Myocyte (in vitro differentiated cells): ENCODE results near the gene VEZF1. TPM values are rescaled to one million over a fixed set of nuclear protein-coding genes. Genes with fewer than 3 reads are reported as not detected.

Experiments
- DNase-seq: peaks from one replicate; pipeline ENCODE4 v3.0.0-alpha.2; 2012; ENCODE audit warnings: low read depth
- total RNA-seq: library from RNA; depleted of rRNA; stranded (reverse); fragments of >200 nt; gene quantifications from 2 replicates; pipeline ENCODE4 v1.2.3, GENCODE V29; 2014

The VEZF1 gene
- total RNA-seq, 1 donor from 2014 or later: 49.2 TPM

DNA sequence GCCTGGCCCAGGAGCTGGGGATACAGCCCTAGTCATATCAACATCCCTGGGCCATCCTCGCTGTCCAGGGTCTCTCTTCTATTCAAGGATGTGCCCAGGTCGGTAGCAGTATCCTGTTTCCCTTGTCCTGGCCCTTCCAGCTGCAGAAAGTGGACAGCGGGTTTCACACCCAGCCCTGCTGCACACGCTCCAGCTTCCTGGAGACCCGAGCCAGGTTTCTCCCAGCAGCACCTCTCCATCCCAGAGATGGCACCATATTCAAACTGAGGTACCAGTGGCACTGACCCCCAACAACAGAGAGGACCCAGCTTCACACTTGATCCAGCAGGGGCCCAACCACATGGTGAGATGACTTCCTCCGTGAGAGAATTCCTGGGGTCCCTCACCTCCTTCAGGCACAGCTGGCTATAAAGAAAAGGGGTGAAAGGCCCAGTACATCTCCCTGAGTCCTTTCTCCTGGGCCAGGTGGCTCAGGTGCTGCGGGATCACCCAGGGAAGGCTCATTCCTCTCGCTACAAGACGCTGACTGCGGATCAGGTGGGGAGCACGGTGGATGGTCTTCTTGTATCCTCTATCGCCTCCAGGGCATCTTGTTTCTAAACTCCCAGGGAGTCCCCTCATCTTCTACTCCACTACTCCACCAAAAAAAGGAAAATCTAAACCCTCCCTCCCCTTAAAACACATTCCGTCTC lies 34.2 kb downstream of the VEZF1 start:
- DNase-seq: no peak

DNA sequence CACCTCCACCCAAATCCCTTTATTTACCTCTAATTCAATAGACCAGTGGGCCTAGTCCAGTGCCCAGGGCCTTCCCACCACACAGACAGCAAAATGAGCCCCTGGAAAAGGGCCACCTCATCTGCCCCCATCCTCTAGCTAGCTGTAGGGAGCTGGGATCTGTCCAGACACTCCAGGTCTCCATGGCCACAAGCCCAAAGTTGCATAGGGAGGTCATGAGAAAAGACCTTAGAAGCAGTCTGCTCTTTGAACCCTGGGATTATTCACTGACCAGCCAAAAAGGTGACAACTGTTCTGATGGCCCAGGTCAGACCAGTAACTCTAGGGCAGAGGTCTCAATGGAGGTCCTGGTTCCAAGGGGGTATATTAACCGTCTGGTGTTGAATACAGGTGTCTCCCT lies 34.8 kb downstream of the VEZF1 start:
- DNase-seq: no peak

- peak; percentile 71 for DNase-seq
Observed at GRCh38 chr17:57949649-57950048, 38.4 kb downstream of the VEZF1 start.

DNA sequence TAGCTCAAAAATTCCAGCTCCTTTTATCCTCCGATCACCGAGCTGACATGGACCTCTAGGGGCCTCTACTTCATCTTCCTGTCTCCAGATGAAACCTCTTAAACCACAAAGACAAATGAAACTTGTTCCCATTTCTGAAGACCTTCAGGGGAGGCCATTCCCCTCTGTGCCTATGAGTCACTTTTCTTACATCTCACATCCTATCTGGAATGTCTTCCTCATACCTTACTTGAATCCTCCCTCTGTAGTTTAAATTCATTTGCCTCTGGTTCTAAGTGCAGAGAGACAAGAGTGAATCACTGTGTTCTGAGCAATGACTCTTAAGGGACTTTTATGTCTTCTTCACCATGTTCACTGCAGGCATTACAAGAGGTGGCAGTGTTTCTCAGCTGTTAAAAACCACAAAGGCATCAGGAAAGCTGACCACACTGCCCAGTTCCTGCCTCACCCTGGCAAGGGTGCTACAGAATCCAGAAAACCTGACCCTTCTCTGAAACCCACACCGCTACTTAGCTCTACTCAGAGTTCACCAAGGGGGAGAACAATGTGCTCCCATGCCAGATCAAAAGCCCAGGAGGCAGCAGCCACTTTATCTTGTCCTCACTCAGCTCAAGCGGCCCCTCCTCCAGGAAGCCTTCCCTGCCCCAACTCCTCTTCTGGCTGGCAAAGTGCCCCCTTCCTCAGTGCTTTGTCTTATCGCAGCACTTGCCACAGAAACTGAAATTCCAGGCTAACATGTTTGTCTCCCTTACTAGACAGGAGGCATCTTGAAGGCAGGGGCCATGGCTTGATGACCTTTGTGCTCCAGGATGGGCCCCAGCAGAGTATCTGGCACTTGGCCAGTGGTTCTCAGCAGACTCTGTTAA lies 39.3 kb downstream of the VEZF1 start:
- DNase-seq: peak; percentile 99

- DNase-seq: no peak
Observed at GRCh38 chr17:57948169-57948554, 39.9 kb downstream of the VEZF1 start.

DNA sequence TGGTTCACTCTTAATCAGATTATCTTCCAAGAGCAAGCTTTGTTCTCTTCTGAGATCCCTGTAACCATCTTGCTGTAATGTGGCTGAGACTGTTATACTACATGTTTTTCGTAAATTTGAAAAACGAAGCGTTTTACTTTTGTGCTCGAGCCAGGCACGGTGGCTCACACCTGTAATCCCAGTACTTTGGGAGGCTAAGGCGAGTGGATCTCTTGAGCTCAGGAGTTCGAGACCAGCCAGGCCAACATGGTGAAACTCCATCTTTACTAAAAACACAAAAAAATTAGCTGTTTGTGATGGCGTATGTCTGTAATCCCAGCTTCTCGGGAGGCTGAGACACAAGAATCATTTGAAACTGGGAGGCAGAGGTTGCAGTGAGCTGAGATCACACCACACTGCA lies 40.7 kb downstream of the VEZF1 start:
- no peak for DNase-seq

GRCh38 chr17:57946798-57947358 lies 41.2 kb downstream of the VEZF1 start:
- DNase-seq: peak; percentile 87

- no peak for DNase-seq
Observed at GRCh38 chr17:57945996-57946797, 41.9 kb downstream of the VEZF1 start.

DNA sequence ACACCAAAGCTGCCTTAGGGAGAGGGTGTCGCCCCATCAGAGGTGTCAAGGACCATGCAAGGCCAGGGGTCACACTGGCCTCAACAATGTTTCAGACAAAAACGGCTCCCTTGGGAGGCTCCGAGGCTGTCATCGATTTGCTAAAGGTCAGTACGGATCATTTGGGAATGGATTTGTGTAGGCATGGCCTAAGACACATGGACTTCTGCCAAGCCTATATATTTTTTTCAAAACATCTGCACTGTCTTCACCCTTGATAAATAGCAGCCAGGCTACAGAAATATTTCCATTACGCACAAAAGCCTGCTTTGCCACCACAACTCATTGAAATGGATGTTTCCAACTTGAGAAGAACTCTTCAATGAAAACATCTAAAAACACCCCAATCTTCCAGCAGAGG lies 43.1 kb downstream of the VEZF1 start:
- no peak for DNase-seq

DNA sequence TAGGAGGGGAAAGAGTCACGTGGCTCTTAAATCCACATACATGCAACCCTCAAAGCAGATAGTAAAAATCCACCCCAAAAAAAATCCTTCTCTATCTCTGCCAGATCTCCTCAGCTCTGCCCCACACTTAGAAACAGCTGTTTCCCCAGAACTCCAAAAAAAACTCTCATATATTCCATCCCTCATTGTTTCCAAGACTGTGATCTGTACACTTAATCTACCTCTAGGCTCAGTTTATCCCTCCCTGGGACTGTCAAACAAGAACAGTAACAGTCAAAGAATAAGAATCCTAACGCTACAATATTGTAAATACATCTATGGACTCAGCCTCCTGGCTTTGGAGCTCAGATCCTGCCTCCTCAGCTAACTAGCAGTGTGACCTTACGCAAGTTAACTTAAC lies 44.4 kb downstream of the VEZF1 start:
- DNase-seq: peak; percentile 37

DNA sequence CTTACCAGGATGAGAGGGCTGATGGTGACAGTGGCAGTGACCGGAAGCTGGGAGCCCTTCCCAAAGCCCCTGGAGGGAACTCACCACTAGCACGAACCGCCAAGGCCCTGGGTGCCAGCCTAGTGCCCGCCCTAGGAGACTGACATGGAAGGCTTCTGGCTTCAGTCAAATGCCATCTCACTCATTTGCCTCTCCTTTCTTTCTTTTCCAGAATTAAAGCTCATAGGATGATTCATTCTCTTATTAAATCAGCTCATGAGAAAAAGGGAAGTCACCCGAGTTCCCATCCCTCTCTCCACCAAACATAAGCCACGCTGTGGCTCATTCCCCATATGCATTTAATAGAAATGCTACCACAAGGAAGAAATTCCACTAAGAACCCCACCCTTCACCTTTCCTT lies 44.9 kb downstream of the VEZF1 start:
- DNase-seq: peak; percentile 58

GRCh38 chr17:57941384-57942370 lies 46.4 kb downstream of the VEZF1 start:
- DNase-seq: peak; percentile 75

DNA sequence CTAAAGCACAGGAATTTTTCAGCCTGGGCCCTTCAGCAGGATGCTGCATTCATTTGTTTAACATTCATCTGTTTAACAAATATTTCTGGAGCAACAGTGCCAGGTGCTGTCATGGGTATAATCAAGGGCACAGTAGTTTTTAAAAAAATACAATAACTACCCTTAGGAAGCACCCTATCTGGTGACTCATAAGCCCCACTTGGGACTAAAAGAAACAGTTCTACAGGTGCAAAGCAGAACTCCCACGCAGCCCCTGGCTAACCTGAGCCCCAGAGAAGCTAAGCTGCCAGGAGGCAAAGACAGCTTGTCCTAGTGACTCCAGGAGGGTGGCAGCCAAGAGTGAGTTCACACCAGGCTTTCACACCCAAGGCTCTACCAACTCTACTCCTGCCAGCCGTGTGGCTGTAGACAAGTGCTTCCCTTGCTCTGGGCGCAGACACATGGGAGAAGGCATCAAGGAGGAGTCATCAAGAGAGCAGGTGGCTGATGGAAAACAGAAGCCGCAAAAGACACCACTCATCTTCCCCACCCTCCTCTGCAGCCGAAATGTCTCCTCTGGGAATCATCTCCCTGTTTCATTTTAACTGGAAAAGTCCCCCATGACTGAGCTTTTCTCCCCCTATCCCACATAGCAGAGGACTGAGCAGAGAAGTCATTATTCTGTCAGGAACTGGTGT lies 47.3 kb downstream of the VEZF1 start:
- peak; percentile 94 for DNase-seq

GRCh38 chr17:57940231-57940630 lies 47.8 kb downstream of the VEZF1 start:
- peak; percentile 82 for DNase-seq

DNA sequence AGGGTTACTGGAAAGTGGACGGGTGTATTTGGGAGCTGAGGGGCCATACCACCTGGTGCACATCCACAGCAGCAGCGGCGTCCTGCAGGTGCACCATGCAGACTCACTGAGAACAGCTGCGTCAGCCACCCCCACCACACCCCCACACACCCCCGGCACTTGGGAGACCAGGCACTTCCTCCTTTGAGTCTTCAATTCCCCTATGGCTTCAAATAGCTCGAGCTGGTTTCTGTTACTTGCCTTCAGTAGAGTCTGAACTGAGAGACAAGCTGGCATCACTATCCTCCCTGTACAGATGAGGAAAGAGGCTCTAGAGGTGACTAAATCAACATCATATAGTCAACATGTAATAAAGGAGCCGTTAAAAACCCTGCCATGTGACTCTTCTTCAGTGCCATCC lies 48.3 kb downstream of the VEZF1 start:
- peak; percentile 66 for DNase-seq

- no peak for DNase-seq
Observed at GRCh38 chr17:57938061-57938502, 50.0 kb downstream of the VEZF1 start.

GRCh38 chr17:57937492-57937891 lies 50.6 kb downstream of the VEZF1 start:
- no peak for DNase-seq

- peak; percentile 98 for DNase-seq
Observed at GRCh38 chr17:57935833-57936807, 51.9 kb downstream of the VEZF1 start.
